RWPE1 (cell line): ENCODE measurements around the gene CTNNA2.

ENCODE experiments used
- CTCF ChIA-PET: fragments of 350-600 bp; sonication (Branson Sonifier 250); formaldehyde crosslinking; extraction: SDS; loops from one replicate; lab custom pipeline; 2021; lab: Yijun Ruan, JAX
- POLR2A ChIA-PET: fragments of 400-600 bp; formaldehyde crosslinking; extraction: SDS; loops from one replicate; lab custom pipeline; 2020; ENCODE audit warnings: antibody characterized with exemption; ENCODE audit not compliant: low non-redundant PET; lab: Yijun Ruan, JAX
- DNase-seq: peaks from one replicate; pipeline ENCODE4 v3.0.0; 2012; ENCODE audit warnings: low spot score
- H3K27ac ChIP-seq: fragments of 450-650 bp; 2 replicates; pipeline ENCODE4 v1.5.1; 2017
- CTCF ChIP-seq: fragments of 450-650 bp; conservative IDR thresholded peaks from 2 replicates; pipeline ENCODE4 v1.5.1; 2017; ENCODE audit warnings: low read depth, mild to moderate bottlenecking

CTNNA2 gene

GRCh38 chr2:79697200-79697599 lies 184.3 kb downstream of the CTNNA2 start:
- ChIA-PET POLR2A (no interaction called here), CTCF (interaction anchor here (0.8 kb wide), 1 partner anchor 58 kb away, joined by 3 read pairs; no protein-coding TSS in a partner anchor)
- TF ChIP-seq CTCF: no peak
- no peak for DNase-seq
- H3K27ac ChIP-seq: no peak overlapping the region

- POLR2A ChIA-PET: no interaction called here
- TF ChIP-seq CTCF: no peak
Measured at GRCh38 chr2:79700651-79701050, 187.8 kb downstream of the CTNNA2 start.

GRCh38 chr2:79702905-79703304 lies 190.1 kb downstream of the CTNNA2 start:
- no peak overlapping the region for H3K27ac ChIP-seq
- no peak for TF ChIP-seq CTCF
- POLR2A ChIA-PET: no interaction called here
- CTCF ChIA-PET: interaction anchor here (0.6 kb wide), 1 partner anchor 281 kb away, joined by 4 read pairs; no protein-coding TSS in a partner anchor
- no peak for DNase-seq

More at GRCh38 chr2:79700651-79701050, 187.8 kb downstream of the CTNNA2 start:
- no peak overlapping the region for H3K27ac ChIP-seq
- CTCF ChIA-PET: no interaction called here
- DNase-seq: no peak

GRCh38 chr2:79711098-79711497 lies 198.2 kb downstream of the CTNNA2 start:
- ChIA-PET CTCF (no interaction called here), POLR2A (no interaction called here)
- DNase-seq: no peak
- H3K27ac ChIP-seq: no peak overlapping the region
- no peak for TF ChIP-seq CTCF

GRCh38 chr2:79713131-79713785 lies 200.4 kb downstream of the CTNNA2 start:
- ChIA-PET POLR2A (no interaction called here), CTCF (no interaction called here)
- no peak overlapping the region for H3K27ac ChIP-seq
- DNase-seq: no peak
- no peak for TF ChIP-seq CTCF

GRCh38 chr2:79714283-79714682 lies 201.4 kb downstream of the CTNNA2 start:
- H3K27ac ChIP-seq: no peak overlapping the region
- ChIA-PET CTCF (no interaction called here), POLR2A (no interaction called here)
- no peak for DNase-seq
- no peak for TF ChIP-seq CTCF
